Retina (tissue), 1 donor: ENCODE measurements around the gene CHAF1B.
A peak's percentile ranks its signal among the peaks of the same experiment; 100 is the strongest.
"Not testable (repeated sequence)": the region's sequence is repeated elsewhere in the genome, so short reads cannot be mapped to it uniquely, and the experiment has no call there.

Experiments
- DNase-seq: peaks from one replicate; pipeline ENCODE4 v3.0.0-alpha.2; 2016

CHAF1B gene

DNA sequence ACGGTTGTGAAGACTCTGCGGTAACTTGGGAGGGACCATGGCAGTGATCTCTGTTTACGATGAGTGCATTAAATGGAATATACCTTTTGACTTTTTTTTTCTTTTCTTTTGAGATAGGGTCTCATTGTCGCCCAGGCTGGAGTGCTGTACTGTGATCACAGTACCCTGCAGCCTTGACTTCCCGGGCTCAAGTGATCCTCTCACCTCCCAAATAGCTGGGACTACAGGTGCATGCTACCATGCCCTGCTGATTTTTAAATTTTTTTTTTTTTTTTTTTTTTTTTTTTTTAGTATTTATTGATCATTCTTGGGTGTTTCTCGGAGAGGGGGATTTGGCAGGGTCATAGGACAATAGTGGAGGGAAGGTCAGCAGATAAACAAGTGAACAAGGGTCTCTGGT lies 6.5 kb downstream of the CHAF1B start:
- DNase-seq, result not testable (repeated sequence)

- DNase-seq, result no peak
Measured at GRCh38 chr21:36395353-36396111, 10.3 kb downstream of the CHAF1B start.

- DNase-seq, result no peak
Measured at GRCh38 chr21:36396325-36396724, 11.1 kb downstream of the CHAF1B start.

DNA sequence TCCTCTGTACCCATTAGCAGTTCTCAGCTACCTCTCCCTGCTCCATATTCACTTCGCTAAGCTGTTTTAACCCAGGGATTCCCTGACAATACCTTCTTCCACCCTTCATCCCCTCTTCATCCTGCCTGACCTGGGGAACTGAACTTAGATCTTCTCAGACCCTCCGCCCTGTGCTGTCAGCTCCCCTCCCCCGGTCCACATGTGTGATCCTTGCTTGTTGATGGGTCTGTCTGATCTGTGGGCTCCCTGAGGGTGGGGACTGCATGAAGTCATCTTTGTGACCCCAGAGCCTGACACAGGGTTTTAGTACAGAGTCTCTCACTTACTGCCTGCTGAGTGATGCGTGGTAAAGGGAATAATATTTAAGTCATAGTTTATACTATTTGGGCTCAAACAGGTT lies 11.8 kb downstream of the CHAF1B start:
- no peak for DNase-seq

GRCh38 chr21:36397606-36398005 lies 12.4 kb downstream of the CHAF1B start:
- DNase-seq, result no peak

DNA sequence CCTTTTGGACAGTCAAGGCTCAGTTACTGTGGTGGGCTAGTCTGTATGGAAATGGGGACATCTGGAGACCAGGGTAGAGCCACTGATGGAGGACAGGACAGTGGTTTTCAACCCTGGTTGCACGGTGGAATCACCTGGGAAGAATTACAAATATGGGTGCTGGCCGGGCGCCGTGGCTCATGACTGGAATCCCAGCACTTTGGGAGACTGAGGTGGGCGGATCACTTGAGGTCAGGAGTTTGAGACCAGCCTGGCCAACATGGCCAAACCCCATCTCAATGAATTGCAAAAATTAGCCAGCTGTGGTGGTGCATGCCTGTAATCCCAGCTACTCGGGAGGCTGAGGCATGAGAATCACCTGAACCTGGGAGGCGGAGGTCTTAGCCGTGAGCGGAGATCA lies 14.5 kb downstream of the CHAF1B start:
- not testable (repeated sequence) for DNase-seq

GRCh38 chr21:36400719-36401118 lies 15.5 kb downstream of the CHAF1B start:
- DNase-seq, result no peak

- DNase-seq, result no peak
Measured at GRCh38 chr21:36402339-36402738, 17.1 kb downstream of the CHAF1B start.

- no peak for DNase-seq
Measured at GRCh38 chr21:36403713-36404112, 18.5 kb downstream of the CHAF1B start.

DNA sequence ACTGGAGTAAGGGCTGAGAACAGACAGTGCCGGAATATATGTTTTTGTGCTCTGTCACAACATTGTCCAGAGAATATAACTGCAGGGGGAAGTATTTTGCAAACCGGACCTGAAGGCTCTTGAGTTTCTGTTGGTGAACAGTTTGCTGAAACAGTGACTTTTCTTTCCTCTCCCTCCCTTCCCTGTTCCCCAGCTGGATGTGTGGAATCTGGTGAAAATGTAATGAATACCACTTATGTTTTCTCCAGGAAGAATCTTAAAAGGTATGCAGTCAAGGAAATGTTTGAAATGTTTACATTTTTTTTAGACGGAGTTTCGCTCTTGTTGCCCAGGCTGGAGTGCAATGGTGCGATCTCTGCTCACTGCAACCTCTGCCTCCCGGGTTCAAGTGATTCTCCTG lies 23.4 kb downstream of the CHAF1B start:
- DNase-seq, result no peak

DNA sequence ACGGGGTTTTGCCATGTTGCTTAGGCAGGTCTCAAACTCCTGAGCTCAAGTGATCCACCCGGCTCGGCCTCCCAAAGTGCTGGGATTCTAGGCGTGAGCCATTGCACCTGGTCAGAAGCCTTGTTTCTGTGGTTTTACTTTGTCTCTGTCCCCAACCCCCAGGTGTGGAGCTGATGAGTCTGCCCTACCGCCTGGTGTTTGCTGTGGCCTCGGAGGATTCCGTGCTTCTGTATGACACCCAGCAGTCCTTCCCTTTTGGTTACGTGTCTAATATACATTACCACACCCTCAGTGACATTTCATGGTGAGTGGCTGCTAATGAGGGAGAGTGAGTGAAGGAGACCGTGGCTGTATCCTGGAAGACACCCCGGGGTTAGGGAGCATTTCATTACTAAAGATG lies 26.1 kb downstream of the CHAF1B start:
- DNase-seq, result no peak

DNA sequence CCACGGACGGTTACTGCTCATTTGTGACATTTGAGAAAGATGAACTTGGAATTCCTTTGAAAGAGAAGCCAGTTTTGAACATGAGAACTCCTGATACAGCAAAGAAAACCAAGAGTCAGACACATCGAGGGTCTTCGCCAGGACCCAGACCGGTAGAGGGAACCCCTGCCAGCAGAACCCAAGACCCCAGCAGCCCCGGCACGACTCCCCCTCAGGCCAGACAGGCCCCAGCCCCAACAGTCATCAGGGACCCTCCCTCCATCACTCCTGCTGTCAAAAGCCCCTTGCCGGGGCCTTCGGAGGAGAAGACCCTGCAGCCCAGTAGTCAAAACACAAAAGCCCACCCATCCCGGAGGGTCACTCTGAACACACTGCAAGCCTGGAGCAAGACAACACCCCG lies 27.7 kb downstream of the CHAF1B start:
- DNase-seq, result no peak

- no peak for DNase-seq
Measured at GRCh38 chr21:36415375-36415774, 30.2 kb downstream of the CHAF1B start.

GRCh38 chr21:36419241-36419640 lies 34.0 kb downstream of the CHAF1B start:
- no peak for DNase-seq

DNA sequence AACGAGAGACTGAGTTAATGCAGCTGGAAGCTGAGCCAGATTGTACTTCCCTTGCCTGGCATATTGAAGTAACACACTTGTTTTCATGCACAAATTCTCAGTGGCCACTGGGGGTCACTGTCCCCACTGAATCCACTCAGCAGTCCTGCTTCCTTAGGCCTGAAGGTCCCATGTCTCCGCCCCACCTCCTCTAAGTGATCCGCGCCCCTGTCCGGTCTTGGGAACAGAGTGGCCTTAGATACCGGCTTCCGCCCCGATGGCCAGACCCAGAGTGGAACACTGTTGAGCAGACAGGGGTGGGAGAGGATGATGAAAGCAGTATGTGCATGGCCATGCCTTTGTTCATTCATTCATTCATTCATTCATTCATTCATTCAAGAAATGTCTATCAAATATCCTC lies 34.8 kb downstream of the CHAF1B start:
- peak; percentile 63 for DNase-seq

GRCh38 chr21:36420571-36421339 lies 35.6 kb downstream of the CHAF1B start:
- no peak for DNase-seq

- DNase-seq, result peak; percentile 30
Measured at GRCh38 chr21:36422279-36423098, 37.3 kb downstream of the CHAF1B start.

DNA sequence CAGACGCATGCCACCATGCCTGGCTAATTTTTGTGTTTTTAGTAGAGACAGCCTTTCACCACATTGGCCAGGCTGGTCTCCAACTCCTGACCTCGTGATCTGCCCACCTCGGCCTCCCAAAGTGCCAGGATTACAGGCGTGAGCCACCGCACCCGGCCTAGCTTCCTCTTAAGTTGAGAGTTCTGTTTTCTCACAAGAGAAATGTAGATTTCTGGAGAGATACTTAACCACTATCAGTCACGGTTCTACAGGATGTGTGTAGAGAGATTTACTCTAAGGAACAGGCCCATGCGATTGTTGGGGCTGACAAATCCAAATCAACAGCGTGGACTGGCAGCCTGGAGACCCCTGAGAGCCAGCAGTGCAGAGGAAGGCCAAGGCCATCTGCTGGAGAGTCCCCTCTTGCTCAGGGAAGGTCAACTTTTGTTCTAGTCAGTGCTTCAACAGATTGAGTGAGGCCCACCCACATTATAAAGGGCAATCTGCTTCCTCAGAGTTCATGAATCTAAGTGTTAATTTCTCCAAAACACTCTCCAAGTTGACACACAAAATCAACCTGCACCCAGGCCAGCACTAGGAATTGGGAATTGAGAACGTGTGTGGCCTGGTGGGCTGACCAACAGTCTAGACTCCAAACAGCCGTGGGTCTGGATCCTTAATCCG lies 38.7 kb downstream of the CHAF1B start:
- DNase-seq, result no peak

DNA sequence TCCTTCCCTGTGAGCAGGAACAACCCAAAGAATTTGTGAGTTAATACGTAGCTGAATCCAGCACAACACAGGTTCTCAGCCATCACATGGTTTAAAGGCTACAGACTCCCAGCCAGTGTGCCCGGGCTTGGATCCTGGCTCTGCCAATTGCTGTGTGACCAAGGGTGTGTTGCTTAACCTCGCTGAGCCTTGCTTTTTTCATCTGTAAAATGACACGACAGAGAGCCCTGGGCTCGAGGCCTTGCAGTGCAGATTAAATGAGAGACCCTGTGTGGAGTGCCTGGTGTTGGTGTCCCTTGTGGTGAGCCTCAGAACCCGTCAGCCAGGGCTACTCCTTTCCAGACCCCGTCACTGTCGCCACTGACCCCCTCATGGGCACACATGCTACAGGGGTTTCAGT lies 39.4 kb downstream of the CHAF1B start:
- DNase-seq, result no peak

DNA sequence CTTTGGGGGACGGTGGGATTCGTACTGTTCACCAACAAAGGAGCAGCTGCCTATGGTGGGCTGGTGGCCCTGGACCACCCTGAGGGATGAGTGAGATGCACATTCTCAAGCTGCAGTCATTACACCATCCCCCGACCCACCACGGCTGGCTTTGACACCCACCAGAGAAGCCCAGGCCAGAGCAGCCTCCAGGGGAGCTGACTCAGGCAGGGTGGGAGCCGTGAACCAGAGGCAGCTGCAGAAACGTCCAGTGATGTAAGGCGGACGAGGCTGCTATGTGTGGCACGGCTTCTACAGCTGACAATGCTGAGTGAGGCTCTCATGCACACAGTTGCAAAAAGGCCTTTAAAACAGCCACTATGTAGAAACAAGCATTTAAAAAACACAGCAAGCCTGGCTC lies 40.1 kb downstream of the CHAF1B start:
- DNase-seq, result no peak

DNA sequence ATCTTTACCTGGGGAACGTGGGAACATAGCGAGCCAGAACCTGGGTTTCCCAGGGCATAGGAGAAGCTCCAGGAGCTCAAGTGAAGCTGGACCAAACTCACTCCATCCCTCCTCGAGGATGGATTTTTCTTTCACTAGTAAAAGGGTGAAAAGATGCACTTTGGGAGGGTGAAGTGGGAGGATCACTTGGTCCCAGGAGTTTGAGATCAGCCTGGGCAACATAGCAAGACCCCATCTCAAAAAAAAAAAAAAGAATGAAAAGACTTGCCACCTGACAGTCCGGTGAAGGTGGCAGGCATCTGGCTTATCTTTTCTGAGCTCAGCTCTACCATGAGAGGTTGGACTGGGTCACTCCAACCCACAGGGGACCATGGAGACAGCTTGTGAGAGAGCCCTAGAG lies 42.3 kb downstream of the CHAF1B start:
- no peak for DNase-seq

DNA sequence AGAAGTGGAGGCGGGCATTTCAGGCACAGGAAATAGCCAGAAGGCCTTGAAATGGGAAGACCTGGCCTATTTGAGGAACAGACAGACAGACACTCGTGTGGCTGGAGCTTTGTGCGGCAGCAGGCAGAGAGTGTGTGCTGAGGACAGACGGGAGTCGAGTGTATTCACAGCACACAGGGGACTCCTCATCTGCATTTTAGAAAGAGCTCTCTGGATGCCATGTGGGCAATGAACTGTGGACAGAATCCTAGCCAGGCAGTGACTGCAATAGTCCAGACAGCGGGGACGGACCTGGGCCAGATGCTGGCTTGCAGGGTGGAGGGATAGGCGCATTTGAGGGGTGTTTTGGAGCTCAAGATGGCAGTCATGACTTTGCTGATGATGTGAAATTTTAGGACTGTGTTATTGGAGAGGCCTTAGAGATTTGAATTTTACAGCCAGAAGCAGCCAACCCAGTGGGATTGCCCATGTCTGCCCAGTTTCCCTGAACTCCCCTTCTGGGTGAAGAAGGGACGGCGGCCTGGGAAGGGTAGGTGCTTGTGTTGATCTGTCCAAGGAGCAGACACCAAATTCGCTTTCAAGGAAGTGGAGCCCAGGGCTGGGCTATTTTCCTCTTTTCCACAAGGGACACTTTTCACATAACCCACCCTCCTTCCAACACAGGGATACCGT lies 43.7 kb downstream of the CHAF1B start:
- no peak for DNase-seq
